ENCODE data around the gene HK1.

GRCh38 chr10:69364232-69364940, 86.1 kb downstream of the HK1 start:
- TF ChIP-seq, protein P1, sequence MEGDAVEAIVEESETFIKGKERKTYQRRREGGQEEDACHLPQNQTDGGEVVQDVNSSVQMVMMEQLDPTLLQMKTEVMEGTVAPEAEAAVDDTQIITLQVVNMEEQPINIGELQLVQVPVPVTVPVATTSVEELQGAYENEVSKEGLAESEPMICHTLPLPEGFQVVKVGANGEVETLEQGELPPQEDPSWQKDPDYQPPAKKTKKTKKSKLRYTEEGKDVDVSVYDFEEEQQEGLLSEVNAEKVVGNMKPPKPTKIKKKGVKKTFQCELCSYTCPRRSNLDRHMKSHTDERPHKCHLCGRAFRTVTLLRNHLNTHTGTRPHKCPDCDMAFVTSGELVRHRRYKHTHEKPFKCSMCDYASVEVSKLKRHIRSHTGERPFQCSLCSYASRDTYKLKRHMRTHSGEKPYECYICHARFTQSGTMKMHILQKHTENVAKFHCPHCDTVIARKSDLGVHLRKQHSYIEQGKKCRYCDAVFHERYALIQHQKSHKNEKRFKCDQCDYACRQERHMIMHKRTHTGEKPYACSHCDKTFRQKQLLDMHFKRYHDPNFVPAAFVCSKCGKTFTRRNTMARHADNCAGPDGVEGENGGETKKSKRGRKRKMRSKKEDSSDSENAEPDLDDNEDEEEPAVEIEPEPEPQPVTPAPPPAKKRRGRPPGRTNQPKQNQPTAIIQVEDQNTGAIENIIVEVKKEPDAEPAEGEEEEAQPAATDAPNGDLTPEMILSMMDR (IDR thresholded peaks at IDR 0.05), result peak in 1 of 7 experiments; percentile 19
- TF ChIP-seq POLR2A (IDR thresholded peaks at IDR 0.05), result no peak
